HL-60 (cell line): ENCODE data around the gene EFS.

Source experiments
- DNase-seq, 2 experiments: peaks; one replicate each; pipeline ENCODE4 v3.0.0-alpha.2; 2010 to 2020; ENCODE audit warnings: low read depth in 1 of 2, low spot score in 1 of 2
- H3K27ac ChIP-seq: fragments of 250-450 bp; sonication (Bioruptor Pico); replicated peaks from 2 replicates; pipeline ENCODE4 v1.5.1; 2020; ENCODE audit warnings: mild to moderate bottlenecking, moderate library complexity
- H3K27me3 ChIP-seq: fragments of 250-450 bp; sonication (Bioruptor Pico); 2 replicates; pipeline ENCODE4 v1.5.1; 2021; ENCODE audit warnings: mild to moderate bottlenecking, moderate library complexity; ENCODE audit not compliant: insufficient read depth, poor library complexity, severe bottlenecking
- H3K4me3 ChIP-seq: replicated peaks from 2 replicates; pipeline ENCODE4 v1.5.1; 2011; ENCODE audit warnings: mild to moderate bottlenecking, control low read depth, low read length; ENCODE audit not compliant: insufficient read depth
- CTCF ChIP-seq: IDR thresholded peaks from one replicate; pipeline ENCODE4 v1.5.1; 2011; ENCODE audit warnings: low read length, control low read depth, inconsistent platforms; ENCODE audit not compliant: insufficient read depth
- GABPA ChIP-seq: IDR thresholded peaks from 2 replicates; pipeline ENCODE4 v1.6.1; 2012; ENCODE audit warnings: low read depth
- POLR2AphosphoS5 ChIP-seq: IDR thresholded peaks from 2 replicates; pipeline ENCODE4 v1.6.1; 2012; ENCODE audit warnings: low read depth
- REST ChIP-seq: IDR thresholded peaks from 2 replicates; pipeline ENCODE4 v1.6.1; 2012; ENCODE audit warnings: low read depth; ENCODE audit not compliant: insufficient replicate concordance
- SPI1 ChIP-seq: IDR thresholded peaks from 2 replicates; pipeline ENCODE4 v1.6.1; 2012; ENCODE audit warnings: low read depth, mild to moderate bottlenecking, borderline replicate concordance

Gene EFS

GRCh38 chr14:23358042-23358441, 6.9 kb downstream of the EFS start:
- no peak overlapping the region for H3K4me3 ChIP-seq
- no peak for DNase-seq
- no peak overlapping the region for H3K27ac ChIP-seq
- TF ChIP-seq POLR2AphosphoS5 (no peak), SPI1 (no peak), GABPA (no peak), CTCF (no peak), REST (no peak)
- H3K27me3 ChIP-seq, result peaks cover 29% of the 10 kb centered on the region

GRCh38 chr14:23357261-23357660, 7.7 kb downstream of the EFS start:
- H3K4me3 ChIP-seq, result no peak overlapping the region
- peaks cover 35% of the 10 kb centered on the region for H3K27me3 ChIP-seq
- TF ChIP-seq POLR2AphosphoS5 (no peak), GABPA (no peak), SPI1 (no peak), CTCF (no peak), REST (no peak)

GRCh38 chr14:23356662-23357061, 8.3 kb downstream of the EFS start:
- DNase-seq, result no peak
- no peak for TF ChIP-seq CTCF
- no peak for TF ChIP-seq REST
- no peak for TF ChIP-seq GABPA
- no peak for TF ChIP-seq POLR2AphosphoS5
- TF ChIP-seq SPI1, result no peak
- H3K4me3 ChIP-seq, result no peak overlapping the region
- peaks cover 37% of the 10 kb centered on the region for H3K27me3 ChIP-seq
- H3K27ac ChIP-seq, result no peak overlapping the region

More at GRCh38 chr14:23357261-23357660, 7.7 kb downstream of the EFS start:
- no peak for DNase-seq
- H3K27ac ChIP-seq, result no peak overlapping the region
